NCI-H1105 treated with DMSO at 0.1 percent for 48 hours (cell line): ENCODE measurements around the gene CLCN3.
"Not testable (repeated sequence)": the region's sequence is repeated elsewhere in the genome, so short reads cannot be mapped to it uniquely, and the experiment has no call there.

Source experiments
- DNase-seq: peaks from one replicate; lab custom pipeline; 2025; lab: John Stamatoyannopoulos, UW

Gene CLCN3

DNA sequence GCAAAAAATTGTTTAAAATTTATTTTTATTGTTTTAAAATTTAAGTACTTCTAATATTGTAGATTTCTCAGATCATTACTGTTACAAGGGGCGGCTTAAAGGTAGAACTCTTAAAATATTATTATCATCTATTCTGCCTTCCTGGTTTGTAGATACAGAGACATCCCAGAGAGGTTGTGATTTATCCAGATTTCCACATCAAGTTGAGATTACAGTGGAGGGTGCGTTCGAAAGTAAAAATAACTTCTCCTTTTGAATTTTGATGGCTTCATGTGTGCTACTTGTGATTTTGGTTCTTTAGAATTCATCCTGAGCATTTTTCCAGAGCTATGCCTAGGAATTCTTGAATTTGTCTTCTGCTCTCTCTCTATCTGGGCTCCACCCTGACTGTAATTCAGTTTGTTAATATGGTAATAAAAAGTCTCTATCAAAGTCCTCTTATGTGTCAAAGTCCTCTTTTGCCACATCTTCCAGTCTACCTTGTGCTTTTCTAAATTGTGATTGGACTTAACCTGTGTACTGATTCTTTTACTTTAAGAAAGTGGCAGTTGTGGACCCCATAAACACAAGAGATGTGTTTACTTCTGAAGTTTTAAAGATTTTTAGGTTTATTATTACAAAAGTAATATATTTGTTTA lies 37.2 kb downstream of the CLCN3 start:
- DNase-seq: no peak

DNA sequence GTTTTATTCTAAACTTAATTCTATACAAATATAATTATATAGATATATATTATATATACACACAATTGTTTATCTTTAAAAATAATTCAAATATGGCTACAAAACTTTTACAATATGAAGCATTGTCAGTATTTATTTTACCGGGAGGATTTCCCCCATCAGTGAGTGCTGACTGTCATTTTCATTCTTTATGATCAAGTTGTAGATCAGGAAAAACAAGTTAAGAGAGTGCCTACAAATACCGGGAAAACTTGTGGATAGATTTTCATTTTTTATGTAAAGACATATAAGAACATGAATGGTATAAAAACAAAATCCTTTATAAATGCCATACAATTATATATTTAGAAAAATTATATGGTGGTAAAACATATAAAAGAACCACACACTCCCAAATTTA lies 37.8 kb downstream of the CLCN3 start:
- no peak for DNase-seq

GRCh38 chr4:169658975-169659715 lies 38.8 kb downstream of the CLCN3 start:
- DNase-seq: no peak

DNA sequence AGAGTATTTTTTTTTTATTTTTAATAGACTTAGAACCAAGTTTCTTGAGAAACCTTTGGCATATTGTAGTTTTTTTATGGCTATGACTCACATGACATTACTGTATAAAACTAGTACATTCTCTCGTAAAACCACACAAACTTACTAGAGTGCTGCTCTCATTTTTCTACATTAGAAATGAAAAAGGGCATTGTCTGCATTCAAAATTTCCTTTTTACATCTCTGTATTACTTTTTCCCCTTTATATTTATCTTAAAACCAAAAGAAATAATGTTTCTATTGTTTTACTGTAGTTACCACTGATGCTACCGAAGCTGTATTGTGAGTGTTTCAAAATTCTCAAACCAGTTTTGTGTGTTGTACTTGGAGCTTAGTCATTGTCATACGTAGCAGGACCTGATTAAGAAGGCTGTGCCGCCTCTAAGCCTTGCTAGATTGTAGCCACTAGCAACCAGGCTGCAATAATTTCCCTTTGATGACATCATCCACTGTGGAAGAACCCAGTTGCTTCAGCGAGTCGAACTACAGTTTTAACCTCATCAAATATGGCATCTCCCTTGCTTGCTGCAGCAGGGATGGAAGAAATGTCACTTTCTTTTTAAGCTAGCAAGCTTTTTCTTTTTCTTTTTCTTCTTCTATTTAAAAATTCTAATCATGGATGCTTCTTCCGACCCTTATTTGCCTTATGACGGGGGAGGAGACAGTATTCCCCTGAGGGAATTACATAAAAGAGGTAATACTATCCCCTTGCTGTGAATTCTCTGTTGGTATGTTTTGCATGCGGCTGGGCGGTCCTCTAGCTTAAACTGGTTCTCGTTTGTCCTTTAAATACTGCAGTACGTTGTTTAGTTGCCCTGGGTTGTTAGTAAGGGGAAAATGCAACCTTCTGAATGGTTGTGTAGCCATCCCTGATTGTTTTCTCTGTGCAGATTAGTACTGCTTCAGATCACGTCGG lies 39.6 kb downstream of the CLCN3 start:
- peak; percentile 78 for DNase-seq

DNA sequence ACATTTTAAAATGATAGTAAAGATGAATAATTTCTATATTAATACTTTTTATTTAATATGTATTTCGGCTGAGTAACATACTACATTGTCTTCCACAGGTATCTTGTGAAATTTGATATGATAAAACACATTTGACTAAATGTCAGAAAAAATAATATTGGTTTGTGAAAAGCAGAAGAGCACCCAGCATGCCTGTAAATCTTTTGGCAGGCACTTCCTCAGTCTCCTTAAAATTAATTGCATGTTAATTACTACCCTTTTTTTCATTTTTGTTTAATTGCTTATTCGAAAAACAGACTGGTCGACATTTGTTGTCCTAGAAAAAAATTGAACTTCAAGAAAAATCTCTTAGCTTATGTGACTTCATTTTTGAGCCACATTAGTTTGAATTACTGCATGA lies 40.6 kb downstream of the CLCN3 start:
- no peak for DNase-seq

GRCh38 chr4:169661761-169662160 lies 41.4 kb downstream of the CLCN3 start:
- no peak for DNase-seq

- DNase-seq: no peak
Observed at GRCh38 chr4:169662206-169662605, 41.8 kb downstream of the CLCN3 start.

DNA sequence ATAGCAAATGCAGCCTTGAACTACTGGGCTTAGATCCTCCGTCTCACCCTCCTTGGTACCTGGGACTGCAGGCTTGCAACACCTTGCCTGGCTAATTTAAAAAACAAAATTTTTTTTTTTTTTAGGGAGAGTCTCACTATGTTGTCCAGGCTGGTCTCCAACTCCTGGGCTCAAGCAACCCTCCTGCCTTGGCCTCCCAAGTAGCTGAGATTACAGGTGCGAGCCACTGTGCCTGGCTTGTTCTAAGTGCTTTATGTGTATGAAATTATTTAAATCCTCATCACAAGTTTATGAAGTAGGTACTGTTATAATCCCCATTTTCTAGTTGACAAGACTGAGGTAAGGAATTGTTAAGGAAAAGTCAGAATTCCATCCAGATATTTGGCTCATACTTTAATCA lies 43.0 kb downstream of the CLCN3 start:
- no peak for DNase-seq

DNA sequence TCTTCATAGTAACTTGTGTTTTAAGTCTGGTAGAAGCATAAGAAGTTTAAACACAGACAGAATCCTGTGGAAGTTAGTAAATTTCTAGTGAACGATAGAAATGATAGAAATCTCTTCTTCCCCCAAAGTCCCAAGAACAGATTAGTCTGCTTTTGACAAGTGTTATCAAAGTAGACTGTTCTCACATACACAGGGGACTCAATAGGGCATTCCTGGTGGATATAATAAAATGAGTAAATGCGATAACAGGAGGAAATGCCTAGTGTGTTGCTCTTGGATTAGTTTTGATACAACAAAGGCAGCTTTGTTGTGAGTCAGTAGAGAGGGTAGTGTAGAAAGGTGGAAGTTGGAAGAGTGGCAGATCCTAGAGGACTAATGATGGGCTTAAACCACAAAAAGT lies 43.5 kb downstream of the CLCN3 start:
- no peak for DNase-seq

DNA sequence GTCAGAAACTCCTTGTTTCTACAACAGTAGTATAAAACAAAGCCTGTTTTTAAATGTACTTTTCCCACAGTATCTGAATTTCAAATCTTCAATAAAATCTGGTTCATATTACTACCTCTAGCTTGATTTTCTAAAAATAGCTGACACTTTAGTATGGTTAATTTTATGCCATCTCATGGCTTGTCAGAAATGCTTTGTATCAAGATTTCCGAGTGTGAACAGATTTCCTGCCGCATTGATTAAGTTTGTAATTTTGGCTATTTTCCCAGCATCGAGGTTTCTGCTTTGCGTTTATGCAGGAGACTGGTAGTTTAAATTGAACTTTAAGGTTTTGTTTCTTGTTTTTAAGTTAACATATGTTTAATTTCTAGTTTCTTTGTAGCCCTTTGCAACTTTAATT lies 44.2 kb downstream of the CLCN3 start:
- no peak for DNase-seq

DNA sequence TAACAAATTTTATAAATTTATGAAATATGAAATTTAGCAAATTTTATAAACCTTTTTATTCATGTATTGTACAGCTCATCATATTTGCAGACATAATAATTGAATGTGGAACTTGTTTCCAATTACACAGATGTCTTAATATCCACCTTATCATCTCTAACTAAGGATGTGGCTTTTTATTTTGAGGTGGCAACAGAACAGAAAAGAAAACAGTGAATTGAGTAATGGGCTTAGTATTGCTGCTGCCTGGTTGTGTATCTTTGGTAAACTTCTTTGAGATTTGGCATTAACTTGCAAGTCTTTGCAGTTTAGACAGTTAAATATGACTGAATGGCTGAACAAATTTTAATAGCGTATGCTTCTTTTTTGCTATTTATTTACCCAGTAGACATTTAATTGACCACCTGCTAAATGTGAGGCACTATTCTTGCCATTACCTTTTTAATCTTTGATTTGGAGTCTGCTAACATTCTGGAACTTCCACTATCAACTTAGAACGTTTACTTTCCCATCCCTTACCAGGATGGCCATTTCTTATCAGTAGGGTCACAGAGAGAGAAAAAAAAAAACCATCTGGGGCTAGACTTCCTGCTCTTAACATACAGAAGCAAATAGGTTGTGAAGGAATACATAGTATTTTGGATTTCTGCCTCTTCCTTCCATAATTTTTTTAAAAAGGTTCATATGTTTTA lies 44.8 kb downstream of the CLCN3 start:
- DNase-seq: no peak

- DNase-seq: no peak
Observed at GRCh38 chr4:169668069-169668721, 47.8 kb downstream of the CLCN3 start.

DNA sequence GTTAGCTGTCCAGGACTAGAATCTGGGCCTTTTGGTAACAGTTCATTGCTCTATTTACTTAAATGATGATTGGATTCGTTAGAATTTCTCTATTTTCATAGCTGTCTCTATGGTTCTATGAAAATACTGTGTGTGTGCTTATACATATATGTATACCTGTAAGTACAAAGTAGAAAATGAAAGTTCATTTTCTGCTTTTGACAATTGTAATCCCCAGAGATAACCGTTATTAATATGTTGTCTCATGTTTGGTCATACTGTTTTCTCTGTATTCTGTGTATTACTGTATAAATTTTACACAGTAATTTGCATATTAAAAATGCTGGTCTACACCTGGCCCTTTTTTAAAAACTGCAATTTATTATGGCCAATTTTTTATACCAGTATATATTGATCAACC lies 55.4 kb downstream of the CLCN3 start:
- no peak for DNase-seq

DNA sequence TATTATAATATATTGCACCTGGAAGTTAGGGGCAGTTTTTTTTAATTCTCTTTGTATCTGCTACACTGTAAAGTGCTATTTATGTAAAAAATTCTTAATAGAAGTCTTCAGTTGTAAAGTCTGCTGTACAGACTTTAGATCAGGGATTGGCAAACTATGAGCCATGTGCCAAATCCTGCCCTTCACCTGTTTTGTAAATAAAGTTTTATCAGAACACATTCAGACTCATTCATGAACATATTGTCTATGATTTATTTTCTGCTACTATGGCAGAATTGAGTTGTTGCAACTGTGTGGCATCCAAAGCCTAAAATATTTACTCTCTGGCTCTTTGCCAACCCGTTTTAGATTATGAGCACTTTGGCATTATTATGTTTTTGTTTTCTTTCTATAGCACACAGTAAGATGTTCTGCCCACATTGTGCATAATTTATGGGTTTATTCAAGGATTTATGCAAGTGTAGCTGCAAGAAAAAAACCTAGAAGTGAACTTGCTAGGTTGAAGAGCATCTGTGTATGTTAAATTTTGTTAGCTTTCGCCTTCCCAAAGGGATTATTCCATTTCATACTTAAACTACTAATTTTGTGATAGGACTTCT lies 56.9 kb downstream of the CLCN3 start:
- peak; percentile 45 for DNase-seq

GRCh38 chr4:169678486-169678885 lies 58.1 kb downstream of the CLCN3 start:
- not testable (repeated sequence) for DNase-seq

GRCh38 chr4:169678951-169679591 lies 58.7 kb downstream of the CLCN3 start:
- DNase-seq: not testable (repeated sequence)

DNA sequence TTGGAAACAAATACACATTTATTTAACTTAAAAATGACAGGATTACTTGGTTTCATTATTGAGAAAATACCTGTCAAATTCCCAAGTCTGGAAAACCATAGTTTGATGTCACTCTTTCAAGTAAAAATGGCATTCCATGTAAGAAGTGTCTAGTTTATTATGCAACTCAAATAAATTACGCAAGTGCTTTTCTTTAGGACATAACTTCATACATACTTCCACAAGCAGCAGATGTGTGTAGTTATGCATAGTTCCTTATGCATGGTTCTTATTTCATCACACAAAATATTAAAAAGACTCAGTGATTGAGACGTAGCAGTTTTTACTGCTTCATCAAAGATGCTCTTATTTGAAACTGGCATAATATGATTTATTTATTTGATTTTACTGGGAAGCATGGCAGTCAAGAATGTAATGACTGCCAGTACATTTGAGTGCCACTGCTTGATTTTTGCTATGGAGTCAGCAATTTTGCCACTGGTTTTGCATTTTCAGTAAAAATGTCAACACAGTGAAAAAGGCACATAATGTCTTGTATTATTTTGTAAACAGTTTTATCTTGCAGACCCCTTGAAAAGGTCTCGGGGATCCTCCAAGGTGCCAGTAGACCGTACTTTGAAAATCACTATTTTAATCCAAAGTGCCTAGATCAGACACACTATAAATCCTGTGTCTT lies 62.1 kb downstream of the CLCN3 start:
- no peak for DNase-seq

GRCh38 chr4:169689681-169690080 lies 69.3 kb downstream of the CLCN3 start:
- DNase-seq: no peak

GRCh38 chr4:169690787-169691186 lies 70.4 kb downstream of the CLCN3 start:
- DNase-seq: no peak

DNA sequence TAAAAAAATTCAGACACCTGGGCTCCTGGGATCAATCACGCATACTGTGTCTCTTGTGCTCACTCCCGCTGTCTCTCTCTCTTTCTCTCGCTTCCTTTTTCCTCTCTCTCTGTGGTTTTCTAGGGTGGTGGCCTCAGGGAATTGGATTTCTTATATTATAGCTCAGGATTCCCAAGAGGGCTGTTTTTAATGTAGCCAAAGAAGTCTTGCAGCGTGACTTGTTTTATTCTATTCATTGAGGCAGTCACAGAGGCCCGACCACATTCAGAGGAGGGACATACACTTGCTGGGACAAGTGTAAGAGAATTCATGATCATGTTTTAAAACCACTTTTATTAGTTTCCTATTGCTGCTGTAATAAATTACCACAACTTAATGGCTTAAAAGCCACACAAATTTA lies 78.0 kb downstream of the CLCN3 start:
- no peak for DNase-seq
